HepG2 (cell line): ENCODE data around the gene DCAF6. TPM values are rescaled to one million over a fixed set of nuclear protein-coding genes. Genes with fewer than 3 reads are reported as not detected.

Source experiments
- ARNTL ChIP-seq: sonication (generic); formaldehyde crosslinking; IDR thresholded peaks from 2 replicates; pipeline ENCODE4 v1.4.0; 2020; ENCODE audit warnings: mild to moderate bottlenecking, missing genetic modification reagents
- MTF1 ChIP-seq: sonication (generic); formaldehyde crosslinking; IDR thresholded peaks from 2 replicates; pipeline ENCODE4 v1.5.0; 2020; ENCODE audit warnings: missing genetic modification reagents
- MTF2 ChIP-seq: sonication (generic); formaldehyde crosslinking; IDR thresholded peaks from 2 replicates; pipeline ENCODE4 v1.5.0; 2020; ENCODE audit warnings: missing genetic modification reagents, borderline replicate concordance
- SMARCE1 ChIP-seq: fragments of 450-650 bp; IDR thresholded peaks from 2 replicates; pipeline ENCODE4 v1.6.1; 2017; ENCODE audit warnings: borderline replicate concordance
- SNAPC2 ChIP-seq: sonication (generic); formaldehyde crosslinking; IDR thresholded peaks from 2 replicates; pipeline ENCODE4 v1.8.1; 2022; ENCODE audit warnings: mild to moderate bottlenecking, missing genetic modification reagents
- TRIM24 ChIP-seq: sonication (generic); formaldehyde crosslinking; IDR thresholded peaks from 2 replicates; pipeline ENCODE4 v1.8.0; 2022; ENCODE audit warnings: mild to moderate bottlenecking, missing genetic modification reagents
- XBP1 ChIP-seq: sonication (generic); formaldehyde crosslinking; IDR thresholded peaks from 2 replicates; pipeline ENCODE4 v1.5.0; 2020; ENCODE audit warnings: missing genetic modification reagents
- ZMYM3 ChIP-seq: sonication (generic); formaldehyde crosslinking; IDR thresholded peaks from 2 replicates; pipeline ENCODE4 v1.5.1; 2020; ENCODE audit warnings: mild to moderate bottlenecking, missing genetic modification reagents
- ZNF777 ChIP-seq: sonication (generic); formaldehyde crosslinking; IDR thresholded peaks from 2 replicates; pipeline ENCODE4 v1.4.0; 2020; ENCODE audit warnings: missing genetic modification reagents
- ZNF782 ChIP-seq: sonication (generic); formaldehyde crosslinking; IDR thresholded peaks from 2 replicates; pipeline ENCODE4 v1.4.0; 2020; ENCODE audit warnings: missing genetic modification reagents, mild to moderate bottlenecking, borderline replicate concordance
- polyA plus RNA-seq, 8 experiments: library from polyadenylated mRNA; depleted of rRNA in 3 of 8; stranded (reverse) in 7 of 8; unstranded in 1 of 8; fragments of >200 nt; fragmentation: Illumina TruSeq in 4 of 8; extraction: Trizol in 4 of 8; gene quantifications; 2 replicates each; pipeline versions ENCODE4 v1.2.1 to v1.2.3, GENCODE V29; 2011 to 2016; ENCODE audit warnings: low read depth in 4 of 8, missing spikeins in 1 of 8, mixed read lengths in 1 of 8; ENCODE audit not compliant: insufficient read depth in 1 of 8
- total RNA-seq, 5 experiments: library from RNA; depleted of rRNA; stranded (reverse); fragments of >200 nt; fragmentation: Illumina TruSeq; extraction: Trizol; gene quantifications; 2 replicates each; pipeline ENCODE4 v1.2.3, GENCODE V29; 2016; ENCODE audit warnings: low read depth in 1 of 5
- TF ChIP-seq, protein P1 (sequence below): sonication (generic); formaldehyde crosslinking; IDR thresholded peaks from 2 replicates; pipeline ENCODE4 v1.9.0; 2021; ENCODE audit warnings: missing genetic modification reagents, borderline replicate concordance
- TF ChIP-seq, protein P2 (sequence below): IDR thresholded peaks from 2 replicates; pipeline ENCODE4 v1.6.1; 2016; ENCODE audit warnings: low read depth, control low read depth
- TF ChIP-seq, protein P3 (sequence below): sonication (generic); formaldehyde crosslinking; conservative IDR thresholded peaks from 2 replicates; pipeline ENCODE4 v1.8.0; 2022; ENCODE audit warnings: low read depth, missing genetic modification reagents
- TF ChIP-seq, protein P4 (sequence below): sonication (generic); formaldehyde crosslinking; IDR thresholded peaks from 2 replicates; pipeline ENCODE4 v1.9.0; 2021; ENCODE audit warnings: missing genetic modification reagents, borderline replicate concordance
- TF ChIP-seq, protein P5 (sequence below): sonication (generic); formaldehyde crosslinking; IDR thresholded peaks from 2 replicates; pipeline ENCODE4 v1.5.0; 2020; ENCODE audit warnings: mild to moderate bottlenecking, missing genetic modification reagents
- TF ChIP-seq, protein P6 (sequence below): sonication (generic); formaldehyde crosslinking; IDR thresholded peaks from 2 replicates; pipeline ENCODE4 v1.8.1; 2023; ENCODE audit warnings: mild to moderate bottlenecking, missing genetic modification reagents

Gene DCAF6
- total and polyA plus RNA-seq, 2 of the 13 experiments (the other 11 are each of a cell fraction or from before 2014, with no cell fraction given), result 24.7 to 33.7 TPM

DNA sequence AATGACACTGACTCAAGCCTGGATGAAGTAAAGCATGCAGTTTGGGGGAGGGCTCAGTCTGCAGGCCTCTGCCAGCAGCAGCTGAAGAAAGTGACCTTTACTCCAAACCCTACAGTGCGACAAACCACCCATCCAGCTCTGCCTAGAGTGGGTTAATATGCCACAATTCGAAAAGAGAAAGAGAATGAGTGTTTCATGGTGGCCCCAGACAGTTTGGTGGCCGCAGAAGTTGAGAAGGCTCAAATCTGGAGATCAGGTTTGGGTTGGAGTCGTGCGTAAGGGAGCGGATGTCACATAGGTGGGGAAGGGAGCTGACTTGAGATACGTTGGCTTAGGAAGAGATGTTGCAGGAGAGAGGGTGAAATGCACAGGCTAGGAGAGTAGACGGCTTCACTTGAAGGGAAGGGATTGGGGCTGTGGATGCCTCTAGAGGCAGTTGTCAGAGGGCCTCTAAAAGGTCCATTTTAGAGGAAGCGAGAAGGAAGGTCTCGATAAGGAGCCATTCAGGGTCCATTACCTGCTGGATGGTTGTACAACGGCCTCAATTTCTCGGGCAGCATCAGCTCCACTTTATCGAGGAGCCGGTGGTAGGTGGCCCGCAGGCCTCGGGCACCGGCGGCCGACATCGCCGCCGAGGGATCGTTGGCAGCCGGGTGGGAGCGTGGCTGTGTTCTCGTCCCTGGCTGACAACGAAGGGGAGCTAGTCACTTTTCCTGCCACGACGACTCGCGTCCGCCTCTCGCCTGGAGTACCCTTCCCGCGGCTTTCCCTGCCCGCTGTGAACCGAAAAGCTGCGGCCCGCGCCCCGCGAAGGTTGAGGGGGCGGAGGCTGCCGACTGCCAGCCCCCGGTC, 1.0 kb upstream of the DCAF6 start (continued):
- TF ChIP-seq, protein P1, sequence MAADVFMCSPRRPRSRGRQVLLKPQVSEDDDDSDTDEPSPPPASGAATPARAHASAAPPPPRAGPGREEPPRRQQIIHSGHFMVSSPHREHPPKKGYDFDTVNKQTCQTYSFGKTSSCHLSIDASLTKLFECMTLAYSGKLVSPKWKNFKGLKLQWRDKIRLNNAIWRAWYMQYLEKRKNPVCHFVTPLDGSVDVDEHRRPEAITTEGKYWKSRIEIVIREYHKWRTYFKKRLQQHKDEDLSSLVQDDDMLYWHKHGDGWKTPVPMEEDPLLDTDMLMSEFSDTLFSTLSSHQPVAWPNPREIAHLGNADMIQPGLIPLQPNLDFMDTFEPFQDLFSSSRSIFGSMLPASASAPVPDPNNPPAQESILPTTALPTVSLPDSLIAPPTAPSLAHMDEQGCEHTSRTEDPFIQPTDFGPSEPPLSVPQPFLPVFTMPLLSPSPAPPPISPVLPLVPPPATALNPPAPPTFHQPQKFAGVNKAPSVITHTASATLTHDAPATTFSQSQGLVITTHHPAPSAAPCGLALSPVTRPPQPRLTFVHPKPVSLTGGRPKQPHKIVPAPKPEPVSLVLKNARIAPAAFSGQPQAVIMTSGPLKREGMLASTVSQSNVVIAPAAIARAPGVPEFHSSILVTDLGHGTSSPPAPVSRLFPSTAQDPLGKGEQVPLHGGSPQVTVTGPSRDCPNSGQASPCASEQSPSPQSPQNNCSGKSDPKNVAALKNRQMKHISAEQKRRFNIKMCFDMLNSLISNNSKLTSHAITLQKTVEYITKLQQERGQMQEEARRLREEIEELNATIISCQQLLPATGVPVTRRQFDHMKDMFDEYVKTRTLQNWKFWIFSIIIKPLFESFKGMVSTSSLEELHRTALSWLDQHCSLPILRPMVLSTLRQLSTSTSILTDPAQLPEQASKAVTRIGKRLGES (CRISPR knock-in tag), result no peak
- TF ChIP-seq, protein P2, sequence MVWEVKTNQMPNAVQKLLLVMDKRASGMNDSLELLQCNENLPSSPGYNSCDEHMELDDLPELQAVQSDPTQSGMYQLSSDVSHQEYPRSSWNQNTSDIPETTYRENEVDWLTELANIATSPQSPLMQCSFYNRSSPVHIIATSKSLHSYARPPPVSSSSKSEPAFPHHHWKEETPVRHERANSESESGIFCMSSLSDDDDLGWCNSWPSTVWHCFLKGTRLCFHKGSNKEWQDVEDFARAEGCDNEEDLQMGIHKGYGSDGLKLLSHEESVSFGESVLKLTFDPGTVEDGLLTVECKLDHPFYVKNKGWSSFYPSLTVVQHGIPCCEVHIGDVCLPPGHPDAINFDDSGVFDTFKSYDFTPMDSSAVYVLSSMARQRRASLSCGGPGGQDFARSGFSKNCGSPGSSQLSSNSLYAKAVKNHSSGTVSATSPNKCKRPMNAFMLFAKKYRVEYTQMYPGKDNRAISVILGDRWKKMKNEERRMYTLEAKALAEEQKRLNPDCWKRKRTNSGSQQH (CRISPR knock-in tag), result no peak
- TF ChIP-seq ZNF782 (CRISPR knock-in tag), result no peak; the same call in 1 of the 2 replicates
- no peak for TF ChIP-seq MTF2 (CRISPR knock-in tag)
- TF ChIP-seq, protein P3, sequence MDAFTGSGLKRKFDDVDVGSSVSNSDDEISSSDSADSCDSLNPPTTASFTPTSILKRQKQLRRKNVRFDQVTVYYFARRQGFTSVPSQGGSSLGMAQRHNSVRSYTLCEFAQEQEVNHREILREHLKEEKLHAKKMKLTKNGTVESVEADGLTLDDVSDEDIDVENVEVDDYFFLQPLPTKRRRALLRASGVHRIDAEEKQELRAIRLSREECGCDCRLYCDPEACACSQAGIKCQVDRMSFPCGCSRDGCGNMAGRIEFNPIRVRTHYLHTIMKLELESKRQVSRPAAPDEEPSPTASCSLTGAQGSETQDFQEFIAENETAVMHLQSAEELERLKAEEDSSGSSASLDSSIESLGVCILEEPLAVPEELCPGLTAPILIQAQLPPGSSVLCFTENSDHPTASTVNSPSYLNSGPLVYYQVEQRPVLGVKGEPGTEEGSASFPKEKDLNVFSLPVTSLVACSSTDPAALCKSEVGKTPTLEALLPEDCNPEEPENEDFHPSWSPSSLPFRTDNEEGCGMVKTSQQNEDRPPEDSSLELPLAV (CRISPR knock-in tag), result no peak
- TF ChIP-seq, protein P4, sequence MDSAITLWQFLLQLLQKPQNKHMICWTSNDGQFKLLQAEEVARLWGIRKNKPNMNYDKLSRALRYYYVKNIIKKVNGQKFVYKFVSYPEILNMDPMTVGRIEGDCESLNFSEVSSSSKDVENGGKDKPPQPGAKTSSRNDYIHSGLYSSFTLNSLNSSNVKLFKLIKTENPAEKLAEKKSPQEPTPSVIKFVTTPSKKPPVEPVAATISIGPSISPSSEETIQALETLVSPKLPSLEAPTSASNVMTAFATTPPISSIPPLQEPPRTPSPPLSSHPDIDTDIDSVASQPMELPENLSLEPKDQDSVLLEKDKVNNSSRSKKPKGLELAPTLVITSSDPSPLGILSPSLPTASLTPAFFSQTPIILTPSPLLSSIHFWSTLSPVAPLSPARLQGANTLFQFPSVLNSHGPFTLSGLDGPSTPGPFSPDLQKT (CRISPR knock-in tag), result no peak
- 0 out of 2 replicates have a peak, but pooled peaks have one; percentile 18 for TF ChIP-seq MTF1 (CRISPR knock-in tag)
- no peak for TF ChIP-seq SMARCE1
- TF ChIP-seq ARNTL (CRISPR knock-in tag), result no peak
- TF ChIP-seq, protein P5, sequence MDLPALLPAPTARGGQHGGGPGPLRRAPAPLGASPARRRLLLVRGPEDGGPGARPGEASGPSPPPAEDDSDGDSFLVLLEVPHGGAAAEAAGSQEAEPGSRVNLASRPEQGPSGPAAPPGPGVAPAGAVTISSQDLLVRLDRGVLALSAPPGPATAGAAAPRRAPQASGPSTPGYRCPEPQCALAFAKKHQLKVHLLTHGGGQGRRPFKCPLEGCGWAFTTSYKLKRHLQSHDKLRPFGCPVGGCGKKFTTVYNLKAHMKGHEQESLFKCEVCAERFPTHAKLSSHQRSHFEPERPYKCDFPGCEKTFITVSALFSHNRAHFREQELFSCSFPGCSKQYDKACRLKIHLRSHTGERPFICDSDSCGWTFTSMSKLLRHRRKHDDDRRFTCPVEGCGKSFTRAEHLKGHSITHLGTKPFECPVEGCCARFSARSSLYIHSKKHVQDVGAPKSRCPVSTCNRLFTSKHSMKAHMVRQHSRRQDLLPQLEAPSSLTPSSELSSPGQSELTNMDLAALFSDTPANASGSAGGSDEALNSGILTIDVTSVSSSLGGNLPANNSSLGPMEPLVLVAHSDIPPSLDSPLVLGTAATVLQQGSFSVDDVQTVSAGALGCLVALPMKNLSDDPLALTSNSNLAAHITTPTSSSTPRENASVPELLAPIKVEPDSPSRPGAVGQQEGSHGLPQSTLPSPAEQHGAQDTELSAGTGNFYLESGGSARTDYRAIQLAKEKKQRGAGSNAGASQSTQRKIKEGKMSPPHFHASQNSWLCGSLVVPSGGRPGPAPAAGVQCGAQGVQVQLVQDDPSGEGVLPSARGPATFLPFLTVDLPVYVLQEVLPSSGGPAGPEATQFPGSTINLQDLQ (CRISPR knock-in tag), result no peak
- TF ChIP-seq SNAPC2 (CRISPR knock-in tag), result no peak
- TF ChIP-seq XBP1 (CRISPR knock-in tag), result no peak
- peak; percentile 52; the same call in 1 of the 2 replicates for TF ChIP-seq ZMYM3 (CRISPR knock-in tag)
- TF ChIP-seq TRIM24 (CRISPR knock-in tag), result no peak
- TF ChIP-seq, protein P6, sequence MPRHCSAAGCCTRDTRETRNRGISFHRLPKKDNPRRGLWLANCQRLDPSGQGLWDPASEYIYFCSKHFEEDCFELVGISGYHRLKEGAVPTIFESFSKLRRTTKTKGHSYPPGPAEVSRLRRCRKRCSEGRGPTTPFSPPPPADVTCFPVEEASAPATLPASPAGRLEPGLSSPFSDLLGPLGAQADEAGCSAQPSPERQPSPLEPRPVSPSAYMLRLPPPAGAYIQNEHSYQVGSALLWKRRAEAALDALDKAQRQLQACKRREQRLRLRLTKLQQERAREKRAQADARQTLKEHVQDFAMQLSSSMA (CRISPR knock-in tag), result no peak
- TF ChIP-seq ZNF777, result peak; percentile 64
